DOHH2 (cell line): ENCODE measurements around the gene SLIT1.

ENCODE experiments used
- EZH2phosphoT487 ChIP-seq: fragments of 200-600 bp; sonication (generic); IDR thresholded peaks from 2 replicates; pipeline ENCODE4 v1.6.1; 2017; ENCODE audit warnings: borderline replicate concordance, mild to moderate bottlenecking, antibody characterized with exemption, low read length, moderate library complexity, mixed read lengths
- TF ChIP-seq, protein P1 (sequence below): fragments of 200-600 bp; sonication (generic); IDR thresholded peaks from one replicate; pipeline ENCODE4 v1.5.1; 2014; ENCODE audit warnings: antibody characterized with exemption, mild to moderate bottlenecking, low read depth, low read length; ENCODE audit not compliant: poor library complexity, severe bottlenecking

DNA sequence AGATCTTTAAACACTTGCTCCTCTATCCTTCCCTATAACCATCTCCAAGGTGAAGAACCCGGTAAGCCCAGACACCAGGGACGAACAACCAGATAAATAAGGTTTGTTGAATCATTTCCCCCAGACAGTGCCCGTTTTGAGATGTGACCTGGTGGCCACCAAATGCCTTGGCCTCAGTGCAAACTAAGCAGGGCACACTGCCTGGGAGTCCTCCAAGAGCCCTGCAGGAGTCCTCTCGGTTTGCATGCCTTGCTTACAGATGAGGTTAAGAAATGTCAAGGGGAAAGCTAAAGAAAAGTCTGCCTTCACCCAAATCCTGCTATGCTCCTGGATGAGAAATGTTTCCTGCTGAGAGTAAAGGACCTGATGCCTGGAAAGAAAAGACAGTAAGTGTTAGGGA, 31.6 kb downstream of the SLIT1 start:
- TF ChIP-seq, protein P1, sequence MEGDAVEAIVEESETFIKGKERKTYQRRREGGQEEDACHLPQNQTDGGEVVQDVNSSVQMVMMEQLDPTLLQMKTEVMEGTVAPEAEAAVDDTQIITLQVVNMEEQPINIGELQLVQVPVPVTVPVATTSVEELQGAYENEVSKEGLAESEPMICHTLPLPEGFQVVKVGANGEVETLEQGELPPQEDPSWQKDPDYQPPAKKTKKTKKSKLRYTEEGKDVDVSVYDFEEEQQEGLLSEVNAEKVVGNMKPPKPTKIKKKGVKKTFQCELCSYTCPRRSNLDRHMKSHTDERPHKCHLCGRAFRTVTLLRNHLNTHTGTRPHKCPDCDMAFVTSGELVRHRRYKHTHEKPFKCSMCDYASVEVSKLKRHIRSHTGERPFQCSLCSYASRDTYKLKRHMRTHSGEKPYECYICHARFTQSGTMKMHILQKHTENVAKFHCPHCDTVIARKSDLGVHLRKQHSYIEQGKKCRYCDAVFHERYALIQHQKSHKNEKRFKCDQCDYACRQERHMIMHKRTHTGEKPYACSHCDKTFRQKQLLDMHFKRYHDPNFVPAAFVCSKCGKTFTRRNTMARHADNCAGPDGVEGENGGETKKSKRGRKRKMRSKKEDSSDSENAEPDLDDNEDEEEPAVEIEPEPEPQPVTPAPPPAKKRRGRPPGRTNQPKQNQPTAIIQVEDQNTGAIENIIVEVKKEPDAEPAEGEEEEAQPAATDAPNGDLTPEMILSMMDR: no peak
- TF ChIP-seq EZH2phosphoT487: no peak
